Panc1 (cell line): Measurements from ENCODE around the gene ZSWIM3. TPM values are rescaled to one million over a fixed set of nuclear protein-coding genes. Genes with fewer than 3 reads are reported as not detected.

Source experiments
- ATAC-seq: fragments of 200-7000 bp; cut with Tn5 transposase; 2 replicates; pipeline ENCODE4 v1.9.1; 2020; ENCODE audit warnings: mild to moderate bottlenecking, moderate library complexity
- BruUV-seq: library from RNA; stranded (reverse); fragments of 400-500 nt; replicated peaks from 2 replicates; lab custom pipeline; 2021; lab: Mats Ljungman, UMichigan
- CTCF ChIA-PET: fragments of 300-600 bp; sonication (Branson Sonifier 250); formaldehyde crosslinking; loops from one replicate; lab custom pipeline; 2022; ENCODE audit warnings: antibody characterized with exemption; lab: Charles Lee
- POLR2A ChIA-PET: fragments of 300-600 bp; sonication (Branson Sonifier 250); formaldehyde crosslinking; loops from one replicate; lab custom pipeline; 2022; ENCODE audit warnings: antibody characterized with exemption; lab: Charles Lee
- DNase-seq: peaks from one replicate; pipeline ENCODE4 v3.0.0-alpha.2; 2010; ENCODE audit warnings: low read depth, low spot score
- H3K27ac ChIP-seq: 2 replicates; pipeline ENCODE4 v1.5.1; 2011; ENCODE audit warnings: mild to moderate bottlenecking, low read length, inconsistent platforms
- H3K27me3 ChIP-seq: fragments of 200-500 bp; sonication (Bioruptor generic); 2 replicates; pipeline ENCODE4 v1.6.0; 2014; ENCODE audit warnings: low read length, inconsistent platforms; ENCODE audit not compliant: control insufficient read depth, insufficient read depth
- H3K36me3 ChIP-seq: fragments of 200-500 bp; sonication (Bioruptor generic); 2 replicates; pipeline ENCODE4 v1.5.1; 2014; ENCODE audit warnings: inconsistent platforms, mild to moderate bottlenecking, low read length, moderate library complexity; ENCODE audit not compliant: control insufficient read depth, insufficient read depth
- H3K4me1 ChIP-seq: 2 replicates; pipeline ENCODE4 v1.5.1; 2011; ENCODE audit warnings: inconsistent platforms, mild to moderate bottlenecking, low read length, moderate library complexity; ENCODE audit not compliant: control insufficient read depth, insufficient read depth
- H3K4me3 ChIP-seq, 2 experiments: 2 replicates each; pipeline ENCODE4 v1.5.1; 2011 to 2012; ENCODE audit warnings: low read depth in 2 of 2, low read length in 2 of 2, mild to moderate bottlenecking in 2 of 2, inconsistent platforms in 1 of 2, moderate library complexity in 1 of 2
- H3K9me3 ChIP-seq: fragments of 200-500 bp; sonication (Bioruptor generic); 2 replicates; pipeline ENCODE4 v1.5.1; 2014; ENCODE audit warnings: low read depth, mild to moderate bottlenecking, inconsistent platforms, low read length, moderate library complexity; ENCODE audit not compliant: control insufficient read depth, insufficient read depth
- POLR2AphosphoS5 ChIP-seq: IDR thresholded peaks from 2 replicates; pipeline ENCODE4 v1.6.1; 2012; ENCODE audit warnings: mild to moderate bottlenecking, low read depth, low read length, moderate library complexity
- SIN3A ChIP-seq: IDR thresholded peaks from 2 replicates; pipeline ENCODE4 v1.6.1; 2012; ENCODE audit warnings: low read depth, mild to moderate bottlenecking, low read length, moderate library complexity, borderline replicate concordance; ENCODE audit not compliant: insufficient read depth
- TCF7L2 ChIP-seq: IDR thresholded peaks from 2 replicates; pipeline ENCODE4 v1.6.1; 2011; ENCODE audit warnings: mild to moderate bottlenecking, low read depth, low read length, inconsistent platforms
- in situ Hi-C: cut with HindIII; loops from 2 replicates; pipeline ENCODE4 v1.10.0; 2016; ENCODE audit warnings: low sequenced_read_pairs, low pct_unique_long_range_greater_than_20kb
- intact Hi-C: fragments of 100-400 bp; cut with micrococcal nuclease; formaldehyde crosslinking; loops from one replicate; pipeline ENCODE4 v1.10.0; 2022; ENCODE audit not compliant: unreplicated experiment
- total RNA-seq: library from RNA; stranded (reverse); gene quantifications from one replicate; pipeline ENCODE4 v1.2.1, GENCODE V29; 2021; ENCODE audit not compliant: unreplicated experiment
- TF ChIP-seq, protein P1 (sequence below): fragments of 450-650 bp; IDR thresholded peaks from 2 replicates; pipeline ENCODE4 v1.5.1; 2017; ENCODE audit warnings: mild to moderate bottlenecking
- TF ChIP-seq, protein P2 (sequence below), 2 experiments: IDR thresholded peaks; 2 replicates each; pipeline ENCODE4 v1.6.1; 2011 to 2012; ENCODE audit warnings: low read depth in 2 of 2, control low read depth in 1 of 2, low read length in 1 of 2, mild to moderate bottlenecking in 1 of 2, moderate library complexity in 1 of 2; ENCODE audit not compliant: insufficient read depth in 1 of 2

ZSWIM3 gene
- total RNA-seq, 1 experiment from 2014 or later, result 3.6 TPM

DNA sequence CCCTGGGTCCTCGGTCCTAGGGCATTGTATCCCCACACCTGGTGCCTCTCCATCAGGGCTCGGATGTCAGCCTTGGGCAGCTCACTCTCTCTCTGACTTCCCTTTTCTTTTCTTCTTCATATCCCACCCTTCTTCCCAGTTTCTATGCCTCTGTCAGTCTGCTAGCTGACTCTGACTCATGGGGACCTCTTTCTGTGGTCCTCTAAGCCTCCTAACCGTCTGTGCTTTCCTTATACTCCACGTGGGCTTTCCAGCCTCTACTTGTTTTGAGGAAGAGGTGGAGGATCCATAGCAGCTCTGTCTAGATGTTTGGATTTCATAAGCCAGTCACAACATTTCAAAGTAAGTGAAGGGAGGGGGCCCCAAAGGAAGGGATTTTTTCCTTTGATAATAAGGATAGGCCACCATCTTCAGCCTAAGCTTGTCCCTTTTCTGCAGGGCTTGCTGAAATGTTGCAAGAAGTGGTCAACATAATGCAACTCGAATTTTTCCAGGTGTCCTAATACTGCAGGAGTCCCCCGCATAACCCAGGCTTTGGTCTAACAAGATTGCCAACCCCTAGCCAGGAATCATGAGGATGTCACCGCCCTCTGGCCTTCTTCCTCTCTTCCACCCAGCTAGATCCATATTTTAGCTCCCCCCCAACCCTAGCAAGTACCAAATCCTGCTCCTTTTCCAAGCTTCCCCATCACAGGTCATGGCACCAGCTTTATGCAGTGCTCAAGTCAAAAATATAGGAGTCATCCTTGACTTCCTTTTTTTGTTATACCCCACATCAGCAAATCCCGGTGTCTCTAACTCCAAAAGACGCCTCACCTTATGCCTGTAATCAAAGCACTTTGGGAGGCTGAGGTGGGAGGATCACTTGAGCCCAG, 63.3 kb downstream of the ZSWIM3 start:
- Histone ChIP-seq H3K9me3 (no peaks in the 10 kb centered on the region), H3K27me3 (no peaks in the 10 kb centered on the region), H3K4me3 (no peak overlapping the region), H3K36me3 (no peaks in the 10 kb centered on the region), H3K4me1 (no peaks in the 10 kb centered on the region), H3K27ac (no peak overlapping the region)
- ATAC-seq (no peak), DNase-seq (no peak)
- in situ Hi-C loops, result no loop called here
- ChIA-PET CTCF (no interaction called here), POLR2A (interaction anchor here (0.5 kb wide), 1 partner anchor 14 kb away, joined by 14 read pairs; no protein-coding TSS in a partner anchor)
- intact Hi-C loops, result no loop called here
- TF ChIP-seq POLR2AphosphoS5, result no peak
- TF ChIP-seq, protein P1, sequence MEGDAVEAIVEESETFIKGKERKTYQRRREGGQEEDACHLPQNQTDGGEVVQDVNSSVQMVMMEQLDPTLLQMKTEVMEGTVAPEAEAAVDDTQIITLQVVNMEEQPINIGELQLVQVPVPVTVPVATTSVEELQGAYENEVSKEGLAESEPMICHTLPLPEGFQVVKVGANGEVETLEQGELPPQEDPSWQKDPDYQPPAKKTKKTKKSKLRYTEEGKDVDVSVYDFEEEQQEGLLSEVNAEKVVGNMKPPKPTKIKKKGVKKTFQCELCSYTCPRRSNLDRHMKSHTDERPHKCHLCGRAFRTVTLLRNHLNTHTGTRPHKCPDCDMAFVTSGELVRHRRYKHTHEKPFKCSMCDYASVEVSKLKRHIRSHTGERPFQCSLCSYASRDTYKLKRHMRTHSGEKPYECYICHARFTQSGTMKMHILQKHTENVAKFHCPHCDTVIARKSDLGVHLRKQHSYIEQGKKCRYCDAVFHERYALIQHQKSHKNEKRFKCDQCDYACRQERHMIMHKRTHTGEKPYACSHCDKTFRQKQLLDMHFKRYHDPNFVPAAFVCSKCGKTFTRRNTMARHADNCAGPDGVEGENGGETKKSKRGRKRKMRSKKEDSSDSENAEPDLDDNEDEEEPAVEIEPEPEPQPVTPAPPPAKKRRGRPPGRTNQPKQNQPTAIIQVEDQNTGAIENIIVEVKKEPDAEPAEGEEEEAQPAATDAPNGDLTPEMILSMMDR, result no peak
- no peak for TF ChIP-seq TCF7L2
- no TSS peak for BruUV-seq

DNA sequence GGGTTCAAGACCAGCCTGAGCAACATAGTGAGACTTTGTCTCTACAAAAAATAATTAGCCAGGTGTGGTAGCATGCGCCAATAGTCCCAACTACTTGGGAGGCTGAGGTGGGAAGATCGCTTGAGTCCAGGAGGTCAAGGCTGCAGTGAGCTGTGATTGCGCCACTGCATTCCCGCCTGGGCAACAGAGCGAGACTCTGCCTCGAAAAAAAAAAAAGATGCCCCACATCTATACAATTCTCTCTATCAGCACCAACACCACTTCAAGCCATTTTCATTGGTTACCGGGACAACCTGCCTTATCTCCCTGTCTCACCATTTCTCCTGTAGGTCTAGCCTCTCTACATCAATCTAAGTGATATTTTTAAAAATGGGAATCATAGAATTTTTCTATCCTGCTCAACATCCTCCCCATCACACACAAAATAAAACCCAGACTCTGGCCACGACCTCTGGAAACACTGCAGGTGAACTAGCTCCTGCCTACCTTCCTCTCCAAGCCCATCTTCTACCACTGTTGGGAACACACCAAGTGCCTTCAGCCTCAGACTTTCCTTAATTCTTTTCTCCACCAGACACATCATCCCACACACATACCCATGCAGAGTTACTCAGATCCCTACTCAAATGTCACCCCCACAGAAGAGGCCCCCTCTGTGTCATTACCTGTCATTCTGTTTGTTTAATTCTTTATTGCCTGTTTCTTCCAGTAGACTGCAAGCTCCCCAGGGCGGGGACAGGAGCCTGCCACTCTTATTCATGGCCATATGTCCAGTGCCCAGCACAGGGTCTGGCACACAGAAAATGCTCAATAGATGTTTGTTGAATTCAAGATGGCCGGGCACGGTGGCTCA, 64.1 kb downstream of the ZSWIM3 start:
- Histone ChIP-seq H3K4me3 (no peak overlapping the region), H3K27me3 (no peaks in the 10 kb centered on the region), H3K4me1 (no peaks in the 10 kb centered on the region), H3K9me3 (no peaks in the 10 kb centered on the region), H3K36me3 (no peaks in the 10 kb centered on the region), H3K27ac (no peak overlapping the region)
- ChIA-PET CTCF (no interaction called here), POLR2A (interaction anchor here (0.5 kb wide), 1 partner anchor 14 kb away, joined by 14 read pairs; no protein-coding TSS in a partner anchor)
- intact Hi-C loops, result no loop called here
- DNase-seq (no peak), ATAC-seq (no peak)
- no TSS peak for BruUV-seq
- in situ Hi-C loops, result no loop called here
- no peak for TF ChIP-seq SIN3A
- TF ChIP-seq, protein P2, sequence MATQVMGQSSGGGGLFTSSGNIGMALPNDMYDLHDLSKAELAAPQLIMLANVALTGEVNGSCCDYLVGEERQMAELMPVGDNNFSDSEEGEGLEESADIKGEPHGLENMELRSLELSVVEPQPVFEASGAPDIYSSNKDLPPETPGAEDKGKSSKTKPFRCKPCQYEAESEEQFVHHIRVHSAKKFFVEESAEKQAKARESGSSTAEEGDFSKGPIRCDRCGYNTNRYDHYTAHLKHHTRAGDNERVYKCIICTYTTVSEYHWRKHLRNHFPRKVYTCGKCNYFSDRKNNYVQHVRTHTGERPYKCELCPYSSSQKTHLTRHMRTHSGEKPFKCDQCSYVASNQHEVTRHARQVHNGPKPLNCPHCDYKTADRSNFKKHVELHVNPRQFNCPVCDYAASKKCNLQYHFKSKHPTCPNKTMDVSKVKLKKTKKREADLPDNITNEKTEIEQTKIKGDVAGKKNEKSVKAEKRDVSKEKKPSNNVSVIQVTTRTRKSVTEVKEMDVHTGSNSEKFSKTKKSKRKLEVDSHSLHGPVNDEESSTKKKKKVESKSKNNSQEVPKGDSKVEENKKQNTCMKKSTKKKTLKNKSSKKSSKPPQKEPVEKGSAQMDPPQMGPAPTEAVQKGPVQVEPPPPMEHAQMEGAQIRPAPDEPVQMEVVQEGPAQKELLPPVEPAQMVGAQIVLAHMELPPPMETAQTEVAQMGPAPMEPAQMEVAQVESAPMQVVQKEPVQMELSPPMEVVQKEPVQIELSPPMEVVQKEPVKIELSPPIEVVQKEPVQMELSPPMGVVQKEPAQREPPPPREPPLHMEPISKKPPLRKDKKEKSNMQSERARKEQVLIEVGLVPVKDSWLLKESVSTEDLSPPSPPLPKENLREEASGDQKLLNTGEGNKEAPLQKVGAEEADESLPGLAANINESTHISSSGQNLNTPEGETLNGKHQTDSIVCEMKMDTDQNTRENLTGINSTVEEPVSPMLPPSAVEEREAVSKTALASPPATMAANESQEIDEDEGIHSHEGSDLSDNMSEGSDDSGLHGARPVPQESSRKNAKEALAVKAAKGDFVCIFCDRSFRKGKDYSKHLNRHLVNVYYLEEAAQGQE (IDR thresholded peaks at IDR 0.05; ENCODE audit: insufficient read depth in 1 of 2, low read depth in 2 of 2, low read length in 1 of 2), result no peak
- TF ChIP-seq, protein P1, result no peak
- no peak for TF ChIP-seq TCF7L2
- no peak for TF ChIP-seq POLR2AphosphoS5
